22Rv1 (cell line): Measurements from ENCODE around the gene LRRC61.
"Not testable (repeated sequence)": the region's sequence is repeated elsewhere in the genome, so short reads cannot be mapped to it uniquely, and the experiment has no call there.

ENCODE experiments used
- H3K27ac ChIP-seq: fragments of 450-650 bp; 2 replicates; pipeline ENCODE4 v1.5.1; 2017
- ZFX ChIP-seq: fragments of 450-650 bp; IDR thresholded peaks from 2 replicates; pipeline ENCODE4 v1.6.1; 2017; ENCODE audit warnings: antibody characterized with exemption, borderline replicate concordance
- TF ChIP-seq, protein P1 (sequence below): fragments of 450-650 bp; IDR thresholded peaks from 2 replicates; pipeline ENCODE4 v1.5.1; 2017; ENCODE audit warnings: mild to moderate bottlenecking

LRRC61 gene

DNA sequence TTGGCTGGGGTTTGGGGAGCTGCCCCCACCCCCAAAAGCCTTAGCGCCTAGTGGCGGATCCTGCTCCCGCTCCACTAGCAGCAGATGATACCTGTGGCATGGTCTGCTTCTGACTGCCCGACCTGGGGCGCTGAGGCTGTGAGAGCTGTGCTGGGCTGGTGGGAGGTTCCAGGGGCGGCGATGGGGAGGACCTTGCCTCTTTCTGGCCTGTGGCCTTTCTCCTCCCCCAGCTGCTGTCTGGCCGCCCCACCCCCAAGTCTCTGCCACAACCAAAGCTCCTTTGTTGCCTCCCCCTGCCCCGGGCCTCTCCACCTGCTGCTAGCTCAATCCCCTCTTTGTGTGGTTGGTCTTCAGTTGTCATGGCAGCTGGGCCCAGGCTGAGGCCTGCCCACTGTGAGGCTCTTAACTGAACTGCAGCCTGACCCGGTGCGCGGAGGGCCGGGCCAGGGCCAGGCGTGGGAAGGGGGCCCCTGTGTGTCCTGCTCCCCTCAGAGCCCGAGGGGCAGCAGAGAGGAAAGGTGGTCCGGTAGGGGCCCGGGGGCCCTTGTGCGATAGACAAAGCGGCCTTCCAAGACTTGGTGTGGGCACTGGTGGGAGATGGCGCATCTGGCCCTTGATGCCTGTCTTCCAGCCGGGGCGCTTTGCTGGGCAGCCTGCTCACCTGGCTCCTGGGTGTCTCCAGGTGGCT lies 60.7 kb downstream of the LRRC61 start:
- TF ChIP-seq, protein P1, sequence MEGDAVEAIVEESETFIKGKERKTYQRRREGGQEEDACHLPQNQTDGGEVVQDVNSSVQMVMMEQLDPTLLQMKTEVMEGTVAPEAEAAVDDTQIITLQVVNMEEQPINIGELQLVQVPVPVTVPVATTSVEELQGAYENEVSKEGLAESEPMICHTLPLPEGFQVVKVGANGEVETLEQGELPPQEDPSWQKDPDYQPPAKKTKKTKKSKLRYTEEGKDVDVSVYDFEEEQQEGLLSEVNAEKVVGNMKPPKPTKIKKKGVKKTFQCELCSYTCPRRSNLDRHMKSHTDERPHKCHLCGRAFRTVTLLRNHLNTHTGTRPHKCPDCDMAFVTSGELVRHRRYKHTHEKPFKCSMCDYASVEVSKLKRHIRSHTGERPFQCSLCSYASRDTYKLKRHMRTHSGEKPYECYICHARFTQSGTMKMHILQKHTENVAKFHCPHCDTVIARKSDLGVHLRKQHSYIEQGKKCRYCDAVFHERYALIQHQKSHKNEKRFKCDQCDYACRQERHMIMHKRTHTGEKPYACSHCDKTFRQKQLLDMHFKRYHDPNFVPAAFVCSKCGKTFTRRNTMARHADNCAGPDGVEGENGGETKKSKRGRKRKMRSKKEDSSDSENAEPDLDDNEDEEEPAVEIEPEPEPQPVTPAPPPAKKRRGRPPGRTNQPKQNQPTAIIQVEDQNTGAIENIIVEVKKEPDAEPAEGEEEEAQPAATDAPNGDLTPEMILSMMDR, result no peak
- TF ChIP-seq ZFX, result no peak
- H3K27ac ChIP-seq, result peak overlapping the region; percentile 41

DNA sequence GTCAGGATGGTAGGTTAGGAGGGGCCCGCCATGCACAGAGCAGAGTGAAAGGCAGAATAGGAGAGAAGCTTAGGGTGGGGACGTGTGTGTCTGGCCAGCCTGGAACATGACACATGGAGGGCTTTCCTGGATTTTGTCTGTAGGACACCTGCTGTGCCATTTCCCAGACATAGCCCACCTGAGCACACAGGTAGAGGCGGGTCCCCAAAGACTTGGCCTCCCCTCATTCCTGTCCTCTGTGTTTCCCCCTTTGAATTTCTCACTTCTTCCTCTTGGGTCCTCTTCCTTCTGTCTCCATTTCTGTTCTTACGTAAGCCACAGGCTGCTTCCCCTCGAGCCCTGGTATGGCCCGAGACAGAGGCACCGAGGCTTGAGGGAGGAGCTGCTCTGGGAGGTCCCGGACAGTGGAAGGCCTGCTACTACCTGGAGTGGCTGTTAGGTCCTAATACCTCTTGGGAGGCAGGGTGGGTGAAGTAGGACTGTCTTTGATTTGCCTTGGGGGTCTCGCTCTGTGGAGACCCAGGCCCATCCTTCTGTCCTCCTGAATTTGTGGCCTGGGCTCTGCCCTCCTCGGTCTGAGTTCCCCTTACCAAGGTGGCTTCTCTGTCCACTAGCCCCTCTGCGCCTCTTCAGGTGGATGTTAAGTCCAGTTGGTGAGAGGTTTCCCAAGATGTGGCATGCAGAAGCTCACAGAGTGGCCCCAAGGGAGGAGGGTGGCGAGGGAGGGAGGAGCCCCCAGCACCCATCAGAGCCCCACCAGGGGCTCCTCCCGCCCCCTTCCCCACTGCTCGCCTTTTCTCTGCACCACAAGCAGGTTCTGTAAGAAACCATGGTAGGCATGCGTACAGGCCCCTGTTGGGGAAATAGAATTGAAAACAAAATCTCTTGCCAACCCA lies 61.5 kb downstream of the LRRC61 start:
- no peak overlapping the region for H3K27ac ChIP-seq
- TF ChIP-seq ZFX, result no peak
- TF ChIP-seq, protein P1, result no peak

DNA sequence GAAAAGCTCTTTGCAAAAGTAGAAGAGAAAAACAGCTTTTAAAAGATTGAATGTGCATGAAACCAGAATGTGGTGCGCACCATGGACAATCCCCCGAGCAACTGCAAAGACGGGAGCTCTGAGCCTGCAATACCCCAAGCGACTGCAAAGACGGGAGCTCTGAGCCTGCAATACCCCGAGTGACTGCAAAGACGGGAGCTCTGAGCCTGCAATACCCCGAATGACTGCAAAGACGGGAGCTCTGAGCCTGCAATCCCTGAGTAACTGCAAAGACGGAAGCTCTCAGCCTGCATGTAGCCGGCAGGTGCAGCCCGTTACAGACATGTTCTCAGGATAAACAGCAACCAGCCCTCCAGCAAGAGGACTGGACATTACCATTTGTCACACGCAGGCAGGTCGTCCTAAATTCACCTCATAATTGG lies 62.2 kb downstream of the LRRC61 start:
- TF ChIP-seq, protein P1, result no peak
- TF ChIP-seq ZFX, result no peak
- no peak overlapping the region for H3K27ac ChIP-seq

DNA sequence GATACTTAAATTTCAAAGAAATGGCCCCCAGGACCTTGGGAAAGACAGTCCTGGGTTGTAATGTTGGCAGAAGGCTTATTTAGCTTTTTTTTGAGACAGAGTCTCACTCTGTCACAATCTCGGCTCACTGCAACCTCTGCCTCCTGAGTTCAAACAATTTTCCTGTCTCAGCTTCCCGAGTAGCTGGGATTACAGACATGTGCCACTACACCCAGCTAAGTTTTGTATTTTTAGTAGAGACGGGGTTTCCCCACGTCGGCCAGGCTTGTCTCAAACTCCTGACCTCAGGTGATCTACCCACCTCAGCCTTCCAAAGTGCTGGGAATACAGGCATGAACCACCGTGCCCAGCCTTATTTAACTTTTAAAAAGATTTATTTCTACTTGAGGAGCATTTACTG lies 62.7 kb downstream of the LRRC61 start:
- not testable (repeated sequence) for H3K27ac ChIP-seq
